SKM-1 (cell line): ENCODE data around the gene FAM83F.
A peak's percentile ranks its signal among the peaks of the same experiment; 100 is the strongest.
"Not testable (repeated sequence)": the region's sequence is repeated elsewhere in the genome, so short reads cannot be mapped to it uniquely, and the experiment has no call there.

Experiments
- DNase-seq: peaks from one replicate; lab custom pipeline; 2025; ENCODE audit not compliant: unreplicated experiment; lab: John Stamatoyannopoulos, UW

The FAM83F gene

GRCh38 chr22:39992894-39993293 lies 1.9 kb upstream of the FAM83F start:
- not testable (repeated sequence) for DNase-seq

- no peak for DNase-seq
Measured at GRCh38 chr22:39994041-39994565, 651 bp upstream of the FAM83F start.

GRCh38 chr22:39995393-39996252 lies 869 bp downstream of the FAM83F start:
- DNase-seq: no peak

GRCh38 chr22:39996732-39997131 lies 2.0 kb downstream of the FAM83F start:
- DNase-seq: no peak

- no peak for DNase-seq
Measured at GRCh38 chr22:39997421-39997820, 2.7 kb downstream of the FAM83F start.

GRCh38 chr22:39997939-39998726 lies 3.4 kb downstream of the FAM83F start:
- DNase-seq: no peak

- DNase-seq: no peak
Measured at GRCh38 chr22:39999144-39999757, 4.5 kb downstream of the FAM83F start.

GRCh38 chr22:40000171-40000570 lies 5.4 kb downstream of the FAM83F start:
- no peak for DNase-seq

GRCh38 chr22:40001106-40001505 lies 6.4 kb downstream of the FAM83F start:
- DNase-seq: no peak

- DNase-seq: no peak
Measured at GRCh38 chr22:40001800-40002577, 7.2 kb downstream of the FAM83F start.

GRCh38 chr22:40002935-40003715 lies 8.4 kb downstream of the FAM83F start:
- DNase-seq: no peak

- no peak for DNase-seq
Measured at GRCh38 chr22:40004836-40005235, 10.1 kb downstream of the FAM83F start.

GRCh38 chr22:40006641-40007040 lies 11.9 kb downstream of the FAM83F start:
- no peak for DNase-seq

- peak; percentile 73 for DNase-seq
Measured at GRCh38 chr22:40007853-40008710, 13.3 kb downstream of the FAM83F start.

GRCh38 chr22:40008726-40009291 lies 14.1 kb downstream of the FAM83F start:
- DNase-seq: no peak

- no peak for DNase-seq
Measured at GRCh38 chr22:40009292-40009774, 14.6 kb downstream of the FAM83F start.

GRCh38 chr22:40009951-40010671 lies 15.4 kb downstream of the FAM83F start:
- DNase-seq: no peak

- no peak for DNase-seq
Measured at GRCh38 chr22:40010746-40011145, 16.0 kb downstream of the FAM83F start.
